K562 (cell line): ENCODE data around the gene NPB. TPM values are rescaled to one million over a fixed set of nuclear protein-coding genes. Genes with fewer than 3 reads are reported as not detected.

ENCODE experiments used
- ARID1B ChIP-seq: fragments of 450-650 bp; IDR thresholded peaks from 2 replicates; pipeline ENCODE4 v1.6.1; 2016; ENCODE audit warnings: antibody characterized with exemption, mild to moderate bottlenecking, inconsistent platforms
- ASH1L ChIP-seq: fragments of 450-650 bp; IDR thresholded peaks from 2 replicates; pipeline ENCODE4 v1.6.1; 2018; ENCODE audit warnings: borderline replicate concordance, mild to moderate bottlenecking, low read depth; ENCODE audit not compliant: partially characterized antibody
- CHD1 ChIP-seq: fragments of 200-600 bp; sonication (generic); IDR thresholded peaks from one replicate; pipeline ENCODE4 v1.6.1; 2012; ENCODE audit warnings: mild to moderate bottlenecking, moderate library complexity, low read length, inconsistent platforms
- CREB1 ChIP-seq, 2 experiments: sonication (generic) in 1 of 2; formaldehyde crosslinking in 1 of 2; IDR thresholded peaks; 2 replicates each; pipeline versions ENCODE4 v1.6.1 to v1.8.0; 2012 to 2022; ENCODE audit warnings: inconsistent platforms in 1 of 2, mild to moderate bottlenecking in 1 of 2, missing genetic modification reagents in 1 of 2, moderate library complexity in 1 of 2
- DDX20 ChIP-seq: fragments of 450-650 bp; IDR thresholded peaks from 2 replicates; pipeline ENCODE4 v1.6.1; 2016; ENCODE audit warnings: missing genetic modification characterization, low read depth, mild to moderate bottlenecking, missing compliant biosample characterization, moderate library complexity
- ELF1 ChIP-seq: fragments of 200-800 bp; sonication (Bioruptor generic); IDR thresholded peaks from 2 replicates; pipeline ENCODE4 v1.6.1; 2016; ENCODE audit warnings: missing genetic modification characterization, missing compliant biosample characterization
- ERF ChIP-seq: fragments of 450-650 bp; formaldehyde crosslinking; IDR thresholded peaks from 2 replicates; pipeline ENCODE4 v1.4.0; 2020; ENCODE audit warnings: mild to moderate bottlenecking, mixed read lengths
- FOXA3 ChIP-seq, 2 experiments: fragments of 450-650 bp in 1 of 2; sonication (generic) in 1 of 2; formaldehyde crosslinking; IDR thresholded peaks in 1 of 2; conservative IDR thresholded peaks in 1 of 2; 2 replicates each; pipeline versions ENCODE4 v1.4.0 to v1.8.0; 2020 to 2022; ENCODE audit warnings: mild to moderate bottlenecking in 2 of 2, missing genetic modification reagents in 1 of 2
- HDAC2 ChIP-seq: fragments of 450-650 bp; IDR thresholded peaks from 2 replicates; pipeline ENCODE4 v1.6.1; 2016; ENCODE audit warnings: mild to moderate bottlenecking
- MYNN ChIP-seq, 2 experiments: sonication (generic); formaldehyde crosslinking in 1 of 2; IDR thresholded peaks; 2 replicates each; pipeline versions ENCODE4 v1.5.0 to v1.6.1; 2016 to 2020; ENCODE audit warnings: antibody characterized with exemption in 1 of 2, missing genetic modification reagents in 1 of 2
- PCBP1 ChIP-seq: fragments of 200-400 bp; formaldehyde crosslinking; IDR thresholded peaks from 2 replicates; pipeline ENCODE4 v1.6.1; 2018; ENCODE audit warnings: mild to moderate bottlenecking, low read depth, low read length; ENCODE audit not compliant: poor library complexity, severe bottlenecking
- RNF2 ChIP-seq: sonication (generic); IDR thresholded peaks from 2 replicates; pipeline ENCODE4 v1.6.1; 2016
- SMAD1 ChIP-seq: fragments of 150-350 bp; IDR thresholded peaks from 2 replicates; pipeline ENCODE4 v1.6.1; 2014; ENCODE audit warnings: low read length, low read depth; ENCODE audit not compliant: partially characterized antibody
- ZNF134 ChIP-seq: fragments of 250-450 bp; sonication (Bioruptor Pico); conservative IDR thresholded peaks from 2 replicates; pipeline ENCODE4 v1.4.0; 2020
- ZNF280A ChIP-seq: fragments of 450-650 bp; IDR thresholded peaks from 2 replicates; pipeline ENCODE4 v1.6.1; 2018; ENCODE audit warnings: mild to moderate bottlenecking, low read depth; ENCODE audit not compliant: partially characterized antibody
- ZNF449 ChIP-seq: fragments of 250-450 bp; sonication (Bioruptor Pico); IDR thresholded peaks from 2 replicates; pipeline ENCODE4 v1.8.0; 2022; ENCODE audit warnings: moderate library complexity, mild to moderate bottlenecking, inconsistent platforms
- polyA plus RNA-seq, 8 experiments: library from polyadenylated mRNA; depleted of rRNA in 4 of 8; stranded (reverse) in 5 of 8; unstranded in 3 of 8; fragments of >200 nt; fragmentation: Nextera tagmentation in 2 of 8; fragmentation: Illumina TruSeq in 1 of 8; extraction: Ambion mirVana in 2 of 8; extraction: Trizol in 1 of 8; gene quantifications; 2 replicates each; pipeline versions ENCODE4 v1.2.1 to v1.2.3, GENCODE V29; 2011 to 2014; ENCODE audit warnings: inconsistent platforms in 1 of 8, missing spikeins in 1 of 8
- total RNA-seq, 7 experiments: library from RNA; depleted of rRNA in 6 of 7; stranded (reverse); fragments of >200 nt in 6 of 7; fragmentation: Illumina TruSeq in 2 of 7; extraction: Trizol in 2 of 7; gene quantifications; 2 replicates each; pipeline versions ENCODE4 v1.2.1 to v1.2.3, GENCODE V29; 2011 to 2021; ENCODE audit warnings: low replicate concordance in 1 of 7
- TF ChIP-seq, protein P1 (sequence below), 2 experiments: fragments of 150-350 bp in 1 of 2; IDR thresholded peaks; 2 replicates each; pipeline ENCODE4 v1.6.1; 2012 to 2016; ENCODE audit warnings: low read depth in 2 of 2, low read length in 2 of 2, mild to moderate bottlenecking in 1 of 2, moderate library complexity in 1 of 2
- TF ChIP-seq, protein P2 (sequence below): fragments of 450-650 bp; formaldehyde crosslinking; IDR thresholded peaks from 2 replicates; pipeline ENCODE4 v1.4.0; 2020; ENCODE audit warnings: mild to moderate bottlenecking, moderate library complexity

The NPB gene
- total and polyA plus RNA-seq, 9 of the 15 experiments (the other 6 are each of a cell fraction or from before 2014, with no cell fraction given), result 0.03 to 0.61 (median 0.14) TPM; not detected in 2

DNA sequence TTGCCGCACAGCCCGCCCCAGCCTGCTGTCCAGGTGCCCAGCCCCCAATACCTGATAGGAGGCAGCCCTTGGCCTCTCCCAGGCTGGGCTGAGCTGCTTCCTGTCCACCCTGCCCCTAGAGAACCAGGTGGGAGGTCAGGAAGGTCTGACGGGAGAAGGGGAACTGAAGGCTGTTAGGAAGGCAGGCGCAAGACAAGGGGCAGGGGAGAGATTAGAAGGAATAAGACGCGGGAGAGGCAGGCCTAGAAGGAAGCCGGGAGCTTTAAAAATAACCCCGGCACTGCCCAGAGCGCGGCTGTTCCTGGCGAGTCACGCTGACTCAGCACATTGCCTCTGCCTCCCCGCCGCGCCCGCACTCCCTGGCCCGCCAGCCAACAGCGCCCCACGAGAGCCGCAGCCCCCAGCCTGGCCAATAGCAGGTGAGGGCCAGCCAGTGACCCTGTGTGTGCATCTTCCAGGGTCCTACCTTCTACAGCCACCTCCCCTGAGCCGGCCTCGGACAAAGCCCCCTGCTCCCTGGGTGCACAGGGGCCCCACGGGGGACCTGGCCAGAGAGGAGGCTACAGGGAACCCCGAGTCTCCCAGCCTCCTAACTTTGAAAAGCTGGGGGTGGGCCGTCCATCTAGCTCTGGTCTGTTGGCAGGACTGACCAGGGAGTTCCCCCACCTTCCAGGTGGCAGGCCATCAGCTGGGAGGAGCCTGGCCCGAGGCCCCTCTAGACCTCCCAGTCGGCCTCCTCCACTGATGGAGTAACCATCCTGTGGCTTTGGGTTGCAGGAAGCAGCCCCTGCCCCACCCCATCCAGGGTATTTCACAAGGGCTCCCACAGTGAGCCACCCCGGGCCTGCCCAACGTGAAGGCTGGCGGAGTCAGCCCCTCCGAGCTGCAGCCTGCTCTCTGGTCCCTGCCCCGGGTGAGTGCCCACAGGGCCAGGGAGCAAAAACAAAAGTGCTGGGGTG is 21.5 kb downstream of the NPB start (continued):
- TF ChIP-seq ELF1 (tag) (no peak), CREB1 (IDR thresholded peaks at IDR 0.05) (no peak), CREB1 (CRISPR knock-in tag; IDR thresholded peaks at IDR 0.05) (0 out of 2 replicates have a peak, but pooled peaks have one; percentile 15), ERF (CRISPR knock-in tag) (no peak), SMAD1 (peak; percentile 17), DDX20 (tag) (no peak), RNF2 (peak; percentile 56; the same call in 1 of the 2 replicates), ASH1L (no peak), HDAC2 (peak; percentile 57), FOXA3 (CRISPR knock-in tag; conservative IDR thresholded peaks at IDR 0.05 in 1 of 2, IDR thresholded peaks at IDR 0.05 in 1 of 2) (no peak), MYNN (IDR thresholded peaks at IDR 0.05) (peak; percentile 67), MYNN (CRISPR knock-in tag; IDR thresholded peaks at IDR 0.05) (no peak), PCBP1 (peak; percentile 57), ARID1B (peak; percentile 80), CHD1 (no peak), ZNF449 (no peak), ZNF134 (CRISPR knock-in tag) (no peak), ZNF280A (no peak)
- TF ChIP-seq, protein P1, sequence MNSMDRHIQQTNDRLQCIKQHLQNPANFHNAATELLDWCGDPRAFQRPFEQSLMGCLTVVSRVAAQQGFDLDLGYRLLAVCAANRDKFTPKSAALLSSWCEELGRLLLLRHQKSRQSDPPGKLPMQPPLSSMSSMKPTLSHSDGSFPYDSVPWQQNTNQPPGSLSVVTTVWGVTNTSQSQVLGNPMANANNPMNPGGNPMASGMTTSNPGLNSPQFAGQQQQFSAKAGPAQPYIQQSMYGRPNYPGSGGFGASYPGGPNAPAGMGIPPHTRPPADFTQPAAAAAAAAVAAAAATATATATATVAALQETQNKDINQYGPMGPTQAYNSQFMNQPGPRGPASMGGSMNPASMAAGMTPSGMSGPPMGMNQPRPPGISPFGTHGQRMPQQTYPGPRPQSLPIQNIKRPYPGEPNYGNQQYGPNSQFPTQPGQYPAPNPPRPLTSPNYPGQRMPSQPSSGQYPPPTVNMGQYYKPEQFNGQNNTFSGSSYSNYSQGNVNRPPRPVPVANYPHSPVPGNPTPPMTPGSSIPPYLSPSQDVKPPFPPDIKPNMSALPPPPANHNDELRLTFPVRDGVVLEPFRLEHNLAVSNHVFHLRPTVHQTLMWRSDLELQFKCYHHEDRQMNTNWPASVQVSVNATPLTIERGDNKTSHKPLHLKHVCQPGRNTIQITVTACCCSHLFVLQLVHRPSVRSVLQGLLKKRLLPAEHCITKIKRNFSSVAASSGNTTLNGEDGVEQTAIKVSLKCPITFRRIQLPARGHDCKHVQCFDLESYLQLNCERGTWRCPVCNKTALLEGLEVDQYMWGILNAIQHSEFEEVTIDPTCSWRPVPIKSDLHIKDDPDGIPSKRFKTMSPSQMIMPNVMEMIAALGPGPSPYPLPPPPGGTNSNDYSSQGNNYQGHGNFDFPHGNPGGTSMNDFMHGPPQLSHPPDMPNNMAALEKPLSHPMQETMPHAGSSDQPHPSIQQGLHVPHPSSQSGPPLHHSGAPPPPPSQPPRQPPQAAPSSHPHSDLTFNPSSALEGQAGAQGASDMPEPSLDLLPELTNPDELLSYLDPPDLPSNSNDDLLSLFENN (IDR thresholded peaks at IDR 0.05; ENCODE audit: low read depth in 2 of 2, low read length in 2 of 2), result no peak
- TF ChIP-seq, protein P2, sequence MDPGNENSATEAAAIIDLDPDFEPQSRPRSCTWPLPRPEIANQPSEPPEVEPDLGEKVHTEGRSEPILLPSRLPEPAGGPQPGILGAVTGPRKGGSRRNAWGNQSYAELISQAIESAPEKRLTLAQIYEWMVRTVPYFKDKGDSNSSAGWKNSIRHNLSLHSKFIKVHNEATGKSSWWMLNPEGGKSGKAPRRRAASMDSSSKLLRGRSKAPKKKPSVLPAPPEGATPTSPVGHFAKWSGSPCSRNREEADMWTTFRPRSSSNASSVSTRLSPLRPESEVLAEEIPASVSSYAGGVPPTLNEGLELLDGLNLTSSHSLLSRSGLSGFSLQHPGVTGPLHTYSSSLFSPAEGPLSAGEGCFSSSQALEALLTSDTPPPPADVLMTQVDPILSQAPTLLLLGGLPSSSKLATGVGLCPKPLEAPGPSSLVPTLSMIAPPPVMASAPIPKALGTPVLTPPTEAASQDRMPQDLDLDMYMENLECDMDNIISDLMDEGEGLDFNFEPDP, result no peak
